Colonic mucosa (tissue), 4 donors: ENCODE results near the gene RAD18. TPM values are rescaled to one million over a fixed set of nuclear protein-coding genes. Genes with fewer than 3 reads are reported as not detected.

Source experiments
- DNase-seq: peaks from one replicate; pipeline ENCODE4 v3.0.0-alpha.2; 2020
- H3K27ac ChIP-seq: fragments of 200-600 bp; one replicate; pipeline ENCODE4 v1.8.0; 2021
- H3K27me3 ChIP-seq: fragments of 200-600 bp; one replicate; pipeline ENCODE4 v1.8.0; 2021
- H3K36me3 ChIP-seq: fragments of 200-600 bp; one replicate; pipeline ENCODE4 v1.8.0; 2021
- H3K4me1 ChIP-seq: fragments of 200-600 bp; one replicate; pipeline ENCODE4 v1.8.0; 2021; ENCODE audit warnings: mild to moderate bottlenecking
- H3K4me3 ChIP-seq: fragments of 200-600 bp; one replicate; pipeline ENCODE4 v1.8.0; 2021
- H3K9ac ChIP-seq, 2 donors: one replicate each; pipeline ENCODE4 v1.7.0; 2013; ENCODE audit warnings: control low read depth in 2 of 2, low read depth in 2 of 2, low read length in 2 of 2
- H3K9me3 ChIP-seq: fragments of 200-600 bp; one replicate; pipeline ENCODE4 v1.8.0; 2021
- CTCF ChIP-seq: fragments of 200-600 bp; IDR thresholded peaks from one replicate; pipeline ENCODE4 v1.8.0; 2022; ENCODE audit warnings: antibody characterized with exemption, mild to moderate bottlenecking
- intact Hi-C: fragments of 100-400 bp; cut with DNase I; formaldehyde crosslinking; loops from one replicate; pipeline ENCODE4 v1.14.1; 2022
- total RNA-seq, 2 donors: library from RNA; stranded (reverse); fragmentation: NEBNext Ultra II Directional in 1 of 2; extraction: Animal tissue kit (Norgen Biotek cat#: 25700) in 1 of 2; gene quantifications; one replicate each; pipeline ENCODE4 v1.2.1, GENCODE V29; 2021
- donor health status: healthy.
- donor health status: DM: no; HTN: no; CAD: no.
- donor health status: DM: no; HTN: no; CAD: no.

Gene RAD18
- total RNA-seq, 2 donors from 2014 or later, result 12.2 to 25.9 TPM

- no peaks in the 10 kb centered on the region for H3K9me3 ChIP-seq
- H3K27me3 ChIP-seq, result no peaks in the 10 kb centered on the region
- no peaks in the 10 kb centered on the region for H3K36me3 ChIP-seq
- H3K4me1 ChIP-seq, result no peaks in the 10 kb centered on the region
- no peak overlapping the region for H3K9ac ChIP-seq
- TF ChIP-seq CTCF, result no peak
- DNase-seq, result no peak
- no peak overlapping the region for H3K27ac ChIP-seq
- no peak overlapping the region for H3K4me3 ChIP-seq
- intact Hi-C loops, result no loop called here
Observed at GRCh38 chr3:8882171-8882593, 81.1 kb downstream of the RAD18 start.

- Histone ChIP-seq H3K4me3 (no peak overlapping the region), H3K9ac (no peak overlapping the region), H3K36me3 (no peaks in the 10 kb centered on the region), H3K9me3 (no peaks in the 10 kb centered on the region), H3K27me3 (no peaks in the 10 kb centered on the region), H3K4me1 (no peaks in the 10 kb centered on the region), H3K27ac (no peak overlapping the region)
- DNase-seq, result no peak
- no peak for TF ChIP-seq CTCF
- intact Hi-C loops, result no loop called here
Observed at GRCh38 chr3:8879347-8879944, 83.8 kb downstream of the RAD18 start.

GRCh38 chr3:8875836-8876235, 87.4 kb downstream of the RAD18 start:
- Histone ChIP-seq H3K27me3 (no peaks in the 10 kb centered on the region), H3K27ac (no peak overlapping the region), H3K4me1 (no peaks in the 10 kb centered on the region), H3K4me3 (no peak overlapping the region), H3K9me3 (no peaks in the 10 kb centered on the region), H3K36me3 (no peaks in the 10 kb centered on the region), H3K9ac (no peak overlapping the region)
- intact Hi-C loops, result no loop called here
- DNase-seq, result no peak
- TF ChIP-seq CTCF, result no peak

GRCh38 chr3:8873740-8874139, 89.5 kb downstream of the RAD18 start:
- Histone ChIP-seq H3K9me3 (no peaks in the 10 kb centered on the region), H3K27ac (no peak overlapping the region), H3K36me3 (no peaks in the 10 kb centered on the region), H3K4me1 (no peaks in the 10 kb centered on the region), H3K4me3 (no peak overlapping the region), H3K9ac (no peak overlapping the region), H3K27me3 (no peaks in the 10 kb centered on the region)
- DNase-seq, result no peak
- TF ChIP-seq CTCF, result no peak
- intact Hi-C loops, result no loop called here

GRCh38 chr3:8872261-8872660, 91.0 kb downstream of the RAD18 start:
- H3K9ac ChIP-seq, result no peak overlapping the region
- no peak overlapping the region for H3K27ac ChIP-seq
- no peaks in the 10 kb centered on the region for H3K9me3 ChIP-seq
- H3K27me3 ChIP-seq, result no peaks in the 10 kb centered on the region
- H3K36me3 ChIP-seq, result no peaks in the 10 kb centered on the region
- no peak overlapping the region for H3K4me3 ChIP-seq
- no peak for DNase-seq
- intact Hi-C loops, result no loop called here
- TF ChIP-seq CTCF, result no peak
- no peaks in the 10 kb centered on the region for H3K4me1 ChIP-seq
